Liver (tissue), 3 donors: Measurements from ENCODE around the gene ARHGEF16.

ENCODE experiments used
- CTCF ChIP-seq: fragments of 150-350 bp; IDR thresholded peaks from 2 replicates; pipeline ENCODE4 v1.5.1; 2017; ENCODE audit warnings: improper control_type of control experiment, low read depth, low read length; ENCODE audit not compliant: missing input control
- FOXA1 ChIP-seq: IDR thresholded peaks from 2 replicates; pipeline ENCODE4 v1.6.1; 2016; ENCODE audit warnings: antibody characterized with exemption
- FOXA2 ChIP-seq: IDR thresholded peaks from 2 replicates; pipeline ENCODE4 v1.6.1; 2016; ENCODE audit warnings: antibody characterized with exemption
- GABPA ChIP-seq, 2 donors: IDR thresholded peaks in 1 of 2; conservative IDR thresholded peaks in 1 of 2; 2 replicates each; pipeline ENCODE4 v1.6.1; 2016; ENCODE audit warnings: antibody characterized with exemption in 2 of 2, mild to moderate bottlenecking in 1 of 2, moderate library complexity in 1 of 2
- HNF4A ChIP-seq, 2 donors: conservative IDR thresholded peaks; 2 replicates each; pipeline ENCODE4 v1.6.1; 2016; ENCODE audit warnings: antibody characterized with exemption in 2 of 2, mild to moderate bottlenecking in 2 of 2
- JUND ChIP-seq, 2 donors: IDR thresholded peaks; 2 replicates each; pipeline ENCODE4 v1.6.1; 2016; ENCODE audit warnings: antibody characterized with exemption in 2 of 2
- MAX ChIP-seq: IDR thresholded peaks from 2 replicates; pipeline ENCODE4 v1.6.1; 2016; ENCODE audit warnings: antibody characterized with exemption
- RAD21 ChIP-seq, 2 donors: IDR thresholded peaks; 2 replicates each; pipeline ENCODE4 v1.6.1; 2016; ENCODE audit warnings: antibody characterized with exemption in 2 of 2, mild to moderate bottlenecking in 2 of 2
- REST ChIP-seq: IDR thresholded peaks from 2 replicates; pipeline ENCODE4 v1.6.1; 2016; ENCODE audit warnings: antibody characterized with exemption, mild to moderate bottlenecking
- RXRA ChIP-seq, 2 donors: IDR thresholded peaks; 2 replicates each; pipeline ENCODE4 v1.6.1; 2017 to 2018; ENCODE audit warnings: antibody characterized with exemption in 2 of 2, mild to moderate bottlenecking in 1 of 2
- TAF1 ChIP-seq: conservative IDR thresholded peaks from 2 replicates; pipeline ENCODE4 v1.6.1; 2016; ENCODE audit warnings: antibody characterized with exemption, mild to moderate bottlenecking
- TF ChIP-seq, protein P1 (sequence below): IDR thresholded peaks from 2 replicates; pipeline ENCODE4 v1.6.1; 2016; ENCODE audit warnings: antibody characterized with exemption
- donor health status: healthy.
- donor health status: healthy.

DNA sequence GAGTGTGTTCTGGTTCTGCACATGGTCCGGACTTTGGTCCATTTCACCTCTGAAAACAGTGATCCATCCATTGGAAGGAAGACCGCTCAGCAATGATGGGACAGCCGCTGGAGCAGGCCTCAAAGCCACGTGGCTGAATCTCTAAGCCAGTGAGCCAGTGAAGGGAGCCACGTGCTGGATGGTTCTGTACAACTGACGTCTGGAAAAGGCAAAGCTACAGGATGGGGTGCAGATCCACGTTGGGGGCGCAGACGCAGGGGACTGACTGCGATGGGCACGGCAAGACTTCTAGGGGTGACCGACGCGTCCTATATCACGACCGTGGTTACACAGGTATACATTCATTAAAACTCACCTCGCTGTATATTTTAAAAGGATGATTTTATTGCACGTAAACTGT lies 10.2 kb upstream of the ARHGEF16 start:
- TF ChIP-seq CTCF: no peak
- TF ChIP-seq, protein P1, sequence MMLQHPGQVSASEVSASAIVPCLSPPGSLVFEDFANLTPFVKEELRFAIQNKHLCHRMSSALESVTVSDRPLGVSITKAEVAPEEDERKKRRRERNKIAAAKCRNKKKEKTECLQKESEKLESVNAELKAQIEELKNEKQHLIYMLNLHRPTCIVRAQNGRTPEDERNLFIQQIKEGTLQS: no peak
- no peak for TF ChIP-seq TAF1
- no peak for TF ChIP-seq RAD21 (IDR thresholded peaks at IDR 0.05)
- no peak for TF ChIP-seq REST
- TF ChIP-seq RXRA (IDR thresholded peaks at IDR 0.05): no peak
- TF ChIP-seq JUND (IDR thresholded peaks at IDR 0.05): no peak
- TF ChIP-seq GABPA (IDR thresholded peaks at IDR 0.05 in 1 of 2, conservative IDR thresholded peaks at IDR 0.05 in 1 of 2): no peak
- no peak for TF ChIP-seq FOXA1
- no peak for TF ChIP-seq FOXA2
- TF ChIP-seq HNF4A (conservative IDR thresholded peaks at IDR 0.05): no peak
- no peak for TF ChIP-seq MAX
